ENCODE data around the gene RAB4B. TPM values are rescaled to one million over a fixed set of nuclear protein-coding genes. Genes with fewer than 3 reads are reported as not detected.
"Not testable (repeated sequence)": the region's sequence is repeated elsewhere in the genome, so short reads cannot be mapped to it uniquely, and the experiment has no call there.

RAB4B gene
- total RNA-seq, 4 donors from 2014 or later, result 18.7 to 27.5 (median 20.9) TPM

- 90 to 93% methylated on average over 6 of the region's 6 CpGs for WGBS, 2 donors (ENCODE audit: low coverage in 1 of 2)
- TF ChIP-seq CTCF (IDR thresholded peaks at IDR 0.05), result no peak
Observed at GRCh38 chr19:40836754-40837429, 58.8 kb downstream of the RAB4B start.

GRCh38 chr19:40838477-40838876 lies 60.4 kb downstream of the RAB4B start:
- WGBS, 2 donors (ENCODE audit: low coverage in 1 of 2), result 59 to 80% methylated on average over 1 of the region's 1 CpG
- not testable (repeated sequence) for H3K9me3 ChIP-seq, H3K36me3 ChIP-seq, H3K4me3 ChIP-seq, H3K27me3 ChIP-seq, ATAC-seq, H3K27ac ChIP-seq, H3K4me1 ChIP-seq

More at GRCh38 chr19:40836754-40837429, 58.8 kb downstream of the RAB4B start:
- Histone ChIP-seq H3K4me3 (no peak overlapping the region), H3K36me3 (no peaks in the 10 kb centered on the region), H3K27me3 (no peaks in the 10 kb centered on the region), H3K4me1 (no peaks in the 10 kb centered on the region), H3K9me3 (no peaks in the 10 kb centered on the region), H3K27ac (no peak overlapping the region)
- no peak for ATAC-seq

DNA sequence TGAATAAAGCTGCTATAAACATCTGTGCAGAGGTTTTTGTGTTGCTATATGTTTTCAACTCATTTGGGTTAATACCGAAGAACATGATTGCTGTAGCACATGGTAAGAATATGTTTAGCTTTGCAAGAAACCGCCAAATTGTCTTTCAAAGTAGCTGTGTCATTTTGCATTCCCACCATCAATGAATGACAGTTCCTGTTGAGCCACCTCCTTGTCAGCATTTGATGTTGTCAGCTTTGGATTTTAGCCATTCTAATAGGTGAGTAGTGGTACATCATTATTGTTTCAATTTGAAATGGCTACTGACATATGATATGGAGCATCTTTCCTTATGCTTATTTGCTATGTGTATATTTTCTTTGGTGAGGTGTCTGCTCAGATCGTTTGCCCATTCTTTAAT lies 64.0 kb downstream of the RAB4B start:
- H3K27me3 ChIP-seq, result peaks cover 26% of the 10 kb centered on the region
- H3K36me3 ChIP-seq, H3K4me3 ChIP-seq, H3K4me1 ChIP-seq, H3K27ac ChIP-seq, H3K9me3 ChIP-seq, ATAC-seq: not testable (repeated sequence)
- WGBS, 2 donors (ENCODE audit: low coverage in 1 of 2), result 86% methylated on average over 1 of the region's 3 CpGs; no CpG with 5 or more reads in 1 of the 2 donors

DNA sequence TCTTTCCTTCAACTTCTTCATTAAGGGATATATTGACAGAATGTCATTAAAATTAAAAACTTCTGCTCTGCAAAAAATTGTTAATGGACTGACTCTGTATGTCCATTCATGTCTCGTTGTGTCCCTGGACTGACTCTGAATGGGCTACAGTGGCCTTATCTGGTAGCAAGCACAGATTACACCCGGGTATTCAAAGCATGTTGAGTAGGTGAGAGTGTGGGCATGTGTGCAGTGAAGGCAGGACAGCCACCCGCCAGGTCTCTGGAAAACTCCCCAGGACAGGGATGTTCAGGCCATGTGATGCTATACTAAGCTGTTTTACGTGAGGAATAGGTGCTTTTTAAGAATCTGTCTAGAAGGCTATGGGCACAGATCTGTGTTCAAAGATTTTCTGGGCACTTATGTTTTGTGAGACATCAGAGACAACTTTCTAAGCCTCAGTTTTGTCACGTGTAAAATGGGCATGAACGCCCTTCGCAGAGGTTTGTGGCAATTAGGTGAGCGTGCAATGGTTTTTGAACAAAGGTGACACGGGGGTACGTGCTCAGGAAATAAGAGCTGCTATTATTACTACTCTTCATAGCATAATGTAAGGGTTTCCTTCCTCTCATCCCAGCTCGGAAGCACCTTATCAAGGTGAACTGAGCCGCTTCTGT lies 65.1 kb downstream of the RAB4B start:
- WGBS, 2 donors (ENCODE audit: low coverage in 1 of 2), result 35 to 45% methylated on average over 4 to 9 of the region's 12 CpGs
- H3K9me3 ChIP-seq, H3K36me3 ChIP-seq, H3K4me1 ChIP-seq, H3K27ac ChIP-seq, ATAC-seq: not testable (repeated sequence)
- Histone ChIP-seq H3K27me3 (peaks cover 37% of the 10 kb centered on the region), H3K4me3 (peak overlapping the region in 1 of 2 donors; percentile 24)

GRCh38 chr19:40843653-40844052 lies 65.6 kb downstream of the RAB4B start:
- H3K36me3 ChIP-seq, H3K4me1 ChIP-seq, H3K27ac ChIP-seq, H3K9me3 ChIP-seq: not testable (repeated sequence)
- Histone ChIP-seq H3K4me3 (peak overlapping the region in 1 of 2 donors; percentile 24), H3K27me3 (peaks cover 42% of the 10 kb centered on the region)
- 0% methylated on average over 1 of the region's 19 CpGs; no CpG with 5 or more reads in 1 of the 2 donors for WGBS, 2 donors (ENCODE audit: low coverage in 1 of 2)
- peak; percentile 25 for ATAC-seq

Other genes with a start within 250 kb of the RAB4B start
- 10 to 100 TPM; 30.3 to 50.1 (median 37.7) TPM for gene SHKBP1, start 201.4 kb upstream of the RAB4B start, total RNA-seq
- 100 to 1,000 TPM; 199 to 369 (median 320) TPM for gene LTBP4, start 176.9 kb upstream of the RAB4B start, total RNA-seq
- 10 to 100 TPM; 35.8 to 60.6 (median 49.1) TPM for gene NUMBL, start 87.6 kb upstream of the RAB4B start, total RNA-seq
- 10 to 100 TPM; 27.3 to 50.5 (median 44.7) TPM for gene COQ8B, start 61.4 kb upstream of the RAB4B start, total RNA-seq
- gene ITPKC, start 61.1 kb upstream of the RAB4B start, total RNA-seq, result 10 to 100 TPM; 25.2 to 71.8 (median 30.6) TPM
- gene ACTMAP, start 27.8 kb upstream of the RAB4B start, total RNA-seq, result 1 to 10 TPM in 3 of 4 donors, under 1 TPM in 1; 0.89 to 2.4 (median 2.0) TPM
- 10 to 100 TPM; 24.5 to 56.0 (median 48.2) TPM for gene SNRPA, start 27.0 kb upstream of the RAB4B start, total RNA-seq
- gene MIA, start 2.7 kb upstream of the RAB4B start, total RNA-seq, result 1 to 10 TPM in 3 of 4 donors, not detected in 1; 1.4 to 9.2 (median 3.1) TPM
- 100 to 1,000 TPM in 3 of 4 donors, 10 to 100 TPM in 1; 99.1 to 115 (median 107) TPM for gene EGLN2, start 20.9 kb downstream of the RAB4B start, total RNA-seq
- not detected for gene CYP2A6, start 72.2 kb downstream of the RAB4B start, total RNA-seq
- not detected for gene CYP2A7, start 104.0 kb downstream of the RAB4B start, total RNA-seq
- gene CYP2B6, start 213.0 kb downstream of the RAB4B start, total RNA-seq, result not detected